Measurements from ENCODE around the gene LAMB3.

Gene LAMB3

GRCh38 chr1:209689477-209689876, 37.3 kb upstream of the LAMB3 start:
- Histone ChIP-seq H3K4me3 (ENCODE audit: insufficient read depth, low read length, poor library complexity, severe bottlenecking) (no peak overlapping the region), H3K4me2 (ENCODE audit: low read depth, low read length, poor library complexity, severe bottlenecking) (no peak overlapping the region), H3F3A (ENCODE audit: insufficient read depth) (no peaks in the 10 kb centered on the region), H3K27ac (ENCODE audit: low read depth, low read length) (no peak overlapping the region), H2AFZ (ENCODE audit: low read depth, low read length, severe bottlenecking) (no peak overlapping the region), H3K27me3 (ENCODE audit: low read length) (no peaks in the 10 kb centered on the region), H4K20me1 (ENCODE audit: low read depth, low read length) (no peaks in the 10 kb centered on the region), H3K9ac (ENCODE audit: low read length) (no peak overlapping the region), H3K9me2 (replicated peaks; ENCODE audit: insufficient read depth, low read length) (no peaks in the 10 kb centered on the region), H3K79me2 (ENCODE audit: insufficient read depth, low read length) (no peaks in the 10 kb centered on the region), H3K36me3 (ENCODE audit: low read length) (no peaks in the 10 kb centered on the region), H3K9me3 (ENCODE audit: insufficient read depth, low read length) (no peaks in the 10 kb centered on the region)
- TF ChIP-seq, protein P1, sequence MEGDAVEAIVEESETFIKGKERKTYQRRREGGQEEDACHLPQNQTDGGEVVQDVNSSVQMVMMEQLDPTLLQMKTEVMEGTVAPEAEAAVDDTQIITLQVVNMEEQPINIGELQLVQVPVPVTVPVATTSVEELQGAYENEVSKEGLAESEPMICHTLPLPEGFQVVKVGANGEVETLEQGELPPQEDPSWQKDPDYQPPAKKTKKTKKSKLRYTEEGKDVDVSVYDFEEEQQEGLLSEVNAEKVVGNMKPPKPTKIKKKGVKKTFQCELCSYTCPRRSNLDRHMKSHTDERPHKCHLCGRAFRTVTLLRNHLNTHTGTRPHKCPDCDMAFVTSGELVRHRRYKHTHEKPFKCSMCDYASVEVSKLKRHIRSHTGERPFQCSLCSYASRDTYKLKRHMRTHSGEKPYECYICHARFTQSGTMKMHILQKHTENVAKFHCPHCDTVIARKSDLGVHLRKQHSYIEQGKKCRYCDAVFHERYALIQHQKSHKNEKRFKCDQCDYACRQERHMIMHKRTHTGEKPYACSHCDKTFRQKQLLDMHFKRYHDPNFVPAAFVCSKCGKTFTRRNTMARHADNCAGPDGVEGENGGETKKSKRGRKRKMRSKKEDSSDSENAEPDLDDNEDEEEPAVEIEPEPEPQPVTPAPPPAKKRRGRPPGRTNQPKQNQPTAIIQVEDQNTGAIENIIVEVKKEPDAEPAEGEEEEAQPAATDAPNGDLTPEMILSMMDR (IDR thresholded peaks at IDR 0.05; ENCODE audit: insufficient read depth, low read length, poor library complexity, severe bottlenecking) = no peak
- TF ChIP-seq EZH2phosphoT487 (conservative IDR thresholded peaks at IDR 0.05; ENCODE audit: low read length) = no peak

DNA sequence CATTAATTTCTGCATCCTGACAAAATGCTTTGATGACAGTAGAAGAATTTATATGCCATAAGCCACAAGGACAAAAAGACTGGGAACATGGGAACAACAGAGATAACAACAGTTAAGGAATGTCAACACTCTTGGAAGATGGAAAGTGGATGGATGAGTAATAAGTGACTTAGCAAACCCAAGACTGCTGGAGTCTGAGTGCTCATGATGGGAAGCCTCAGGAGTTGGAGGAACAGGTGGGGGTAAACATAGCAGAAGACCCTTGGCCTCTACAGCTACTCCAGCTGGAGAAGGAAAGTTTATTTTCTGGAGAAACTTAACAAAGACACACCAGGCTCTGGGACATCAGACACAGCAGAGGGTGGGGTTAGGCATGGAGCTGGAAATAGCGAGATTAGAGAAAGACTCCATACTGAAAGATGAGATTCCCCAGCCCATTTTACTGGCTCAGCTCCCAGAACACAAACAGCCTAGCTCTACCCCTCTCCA, 36.6 kb upstream of the LAMB3 start:
- no peaks in the 10 kb centered on the region for H3K27me3 ChIP-seq (ENCODE audit: low read length)
- no peaks in the 10 kb centered on the region for H3K9me3 ChIP-seq (ENCODE audit: insufficient read depth, low read length)
- no peaks in the 10 kb centered on the region for H3K9me2 ChIP-seq (replicated peaks; ENCODE audit: insufficient read depth, low read length)
- H3K9ac ChIP-seq (ENCODE audit: low read length) = no peak overlapping the region
- no peaks in the 10 kb centered on the region for H3K36me3 ChIP-seq (ENCODE audit: low read length)
- no peaks in the 10 kb centered on the region for H3K79me2 ChIP-seq (ENCODE audit: insufficient read depth, low read length)
- TF ChIP-seq, protein P1 (IDR thresholded peaks at IDR 0.05; ENCODE audit: insufficient read depth, low read length, poor library complexity, severe bottlenecking) = no peak
- no peak for TF ChIP-seq EZH2phosphoT487 (conservative IDR thresholded peaks at IDR 0.05; ENCODE audit: low read length)
- H2AFZ ChIP-seq (ENCODE audit: low read depth, low read length, severe bottlenecking) = no peak overlapping the region
- no peak overlapping the region for H3K27ac ChIP-seq (ENCODE audit: low read depth, low read length)
- H3K4me2 ChIP-seq (ENCODE audit: low read depth, low read length, poor library complexity, severe bottlenecking) = no peak overlapping the region
- no peaks in the 10 kb centered on the region for H3F3A ChIP-seq (ENCODE audit: insufficient read depth)
- no peak overlapping the region for H3K4me3 ChIP-seq (ENCODE audit: insufficient read depth, low read length, poor library complexity, severe bottlenecking)
- no peaks in the 10 kb centered on the region for H4K20me1 ChIP-seq (ENCODE audit: low read depth, low read length)

- Histone ChIP-seq H3K9ac (ENCODE audit: low read length) (no peak overlapping the region), H3K27me3 (ENCODE audit: low read length) (no peaks in the 10 kb centered on the region), H3K9me3 (ENCODE audit: insufficient read depth, low read length) (no peaks in the 10 kb centered on the region), H3K4me2 (ENCODE audit: low read depth, low read length, poor library complexity, severe bottlenecking) (no peak overlapping the region), H3K79me2 (ENCODE audit: insufficient read depth, low read length) (no peaks in the 10 kb centered on the region), H3K9me2 (replicated peaks; ENCODE audit: insufficient read depth, low read length) (no peaks in the 10 kb centered on the region), H4K20me1 (ENCODE audit: low read depth, low read length) (no peaks in the 10 kb centered on the region), H3K36me3 (ENCODE audit: low read length) (no peaks in the 10 kb centered on the region), H3F3A (ENCODE audit: insufficient read depth) (no peaks in the 10 kb centered on the region), H3K27ac (ENCODE audit: low read depth, low read length) (no peak overlapping the region), H2AFZ (ENCODE audit: low read depth, low read length, severe bottlenecking) (no peak overlapping the region), H3K4me3 (ENCODE audit: insufficient read depth, low read length, poor library complexity, severe bottlenecking) (no peak overlapping the region)
- no peak for TF ChIP-seq EZH2phosphoT487 (conservative IDR thresholded peaks at IDR 0.05; ENCODE audit: low read length)
- TF ChIP-seq, protein P1 (IDR thresholded peaks at IDR 0.05; ENCODE audit: insufficient read depth, low read length, poor library complexity, severe bottlenecking) = no peak
Observed at GRCh38 chr1:209686322-209686721, 34.1 kb upstream of the LAMB3 start.

Data from SU-DHL-6 (cell line).